Measurements from ENCODE around the gene ASTN1.
A peak's percentile ranks its signal among the peaks of the same experiment; 100 is the strongest.

Gene ASTN1

DNA sequence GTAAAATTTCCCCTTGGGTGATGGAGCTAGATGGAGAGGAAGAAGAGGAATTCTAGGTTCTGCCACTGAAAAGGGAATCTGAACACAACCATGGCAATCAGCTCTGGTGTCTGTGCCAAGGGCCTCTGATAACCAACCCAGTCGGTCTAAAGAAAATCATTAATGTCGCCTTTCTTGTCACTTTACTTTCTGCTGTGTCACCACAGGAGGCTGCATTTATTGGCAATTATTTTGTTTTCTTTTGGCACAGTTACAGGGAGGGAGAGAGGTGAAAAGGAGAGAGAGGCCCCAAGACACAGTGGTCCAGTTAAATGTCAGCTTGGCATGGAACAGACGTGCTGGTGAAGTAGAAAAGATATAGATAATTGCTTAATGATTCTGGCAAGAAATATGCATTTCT lies 287.0 kb downstream of the ASTN1 start:
- no peak for DNase-seq (ENCODE audit: low spot score)

DNA sequence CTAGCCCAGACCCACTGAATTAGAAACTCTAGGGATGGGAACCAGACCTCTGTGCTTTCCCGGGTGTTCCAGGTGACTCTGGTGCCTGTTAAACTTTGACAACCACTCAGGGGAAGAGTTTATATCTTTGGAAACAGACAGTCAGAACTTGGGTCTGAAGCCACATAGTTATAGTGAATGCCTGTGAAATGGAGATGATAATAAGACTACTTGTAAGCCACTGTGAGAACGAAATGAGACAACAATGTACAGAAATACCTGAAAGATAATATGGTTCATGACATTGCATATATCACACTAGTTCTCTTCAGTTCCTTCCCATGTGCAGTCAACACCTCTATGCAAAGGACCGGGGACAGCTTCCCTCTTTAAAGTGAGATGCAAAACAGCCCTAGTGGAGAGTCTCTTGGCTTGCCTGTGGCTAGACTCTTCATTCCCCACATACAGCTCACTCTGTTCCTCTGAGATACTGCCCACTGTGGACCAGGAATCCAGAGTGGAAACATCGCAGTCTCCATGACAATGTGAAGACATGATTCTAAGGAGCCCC lies 287.5 kb downstream of the ASTN1 start:
- peak; percentile 10 for DNase-seq (ENCODE audit: low spot score)

DNA sequence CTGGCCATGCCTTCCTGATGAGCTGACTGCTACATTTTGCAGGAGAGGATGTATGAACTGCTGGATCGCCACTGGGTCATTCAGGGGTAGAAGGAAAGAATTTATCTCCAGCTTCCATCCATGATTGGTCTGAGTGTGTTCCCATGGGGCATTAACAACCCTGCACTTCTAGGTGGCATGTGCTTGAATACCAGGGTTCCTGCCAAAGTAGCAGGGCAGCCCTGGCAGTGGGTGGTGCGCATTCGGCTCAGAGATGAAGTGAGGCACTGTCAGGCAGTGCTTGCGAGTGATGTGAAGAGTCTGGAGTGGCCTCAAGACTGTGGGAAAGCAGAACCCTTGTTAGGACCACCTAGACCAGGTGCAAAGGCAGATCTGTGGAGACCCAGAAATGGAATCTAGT lies 294.9 kb downstream of the ASTN1 start:
- no peak for DNase-seq (ENCODE audit: low spot score)

DNA sequence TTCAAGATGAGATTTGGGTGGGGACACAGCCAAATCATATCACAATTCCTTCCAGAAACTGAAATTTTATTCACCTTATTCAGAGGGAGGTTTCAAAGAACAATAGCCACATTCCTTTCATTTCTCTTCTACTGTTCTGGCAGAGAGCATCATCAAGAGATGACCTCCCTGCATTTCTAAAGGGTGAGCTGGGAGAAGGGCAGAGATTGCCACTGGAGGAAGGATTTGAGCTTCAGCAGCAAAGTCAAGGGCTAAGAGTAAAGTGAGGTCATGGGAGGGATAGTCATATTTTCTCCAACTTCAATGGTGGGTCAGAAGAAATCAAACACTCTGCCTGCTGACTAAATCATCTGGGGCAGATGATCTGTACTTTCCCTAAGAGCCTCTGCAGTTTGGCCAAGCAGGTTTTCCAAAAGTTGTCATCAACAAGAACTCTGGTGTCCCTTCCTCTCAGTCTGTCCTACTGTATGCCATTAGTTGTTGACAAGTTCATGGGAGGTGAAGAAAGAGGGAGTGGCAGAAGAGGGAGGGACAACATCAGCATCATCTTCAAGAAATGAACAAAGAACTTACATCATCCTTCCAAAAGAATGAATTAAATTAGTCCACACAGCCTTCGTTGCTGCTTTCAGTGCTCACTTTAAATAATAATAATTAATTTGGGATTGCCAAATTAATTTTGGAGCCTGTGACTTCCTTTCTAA lies 298.3 kb downstream of the ASTN1 start:
- no peak for DNase-seq (ENCODE audit: low spot score)

DNA sequence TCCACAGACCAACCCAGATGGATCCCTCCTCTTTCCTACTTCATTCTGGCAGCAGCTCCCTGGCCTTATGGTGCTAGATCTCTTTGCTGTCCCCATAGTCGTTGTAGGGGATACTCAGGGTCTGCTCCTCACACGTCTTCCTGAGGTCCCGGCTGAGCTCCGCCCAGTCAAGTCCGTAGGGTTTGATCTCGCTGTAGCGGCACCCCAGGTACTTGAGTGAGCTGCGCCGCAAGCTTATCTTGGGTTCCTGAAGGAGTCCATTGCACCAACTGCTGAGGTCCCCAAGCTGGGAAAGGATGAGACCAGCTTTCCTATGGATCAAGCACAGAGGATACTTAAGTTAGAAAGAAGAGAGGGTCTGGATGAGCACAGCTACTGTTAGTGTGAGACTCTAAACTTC lies 300.3 kb downstream of the ASTN1 start:
- no peak for DNase-seq (ENCODE audit: low spot score)

DNA sequence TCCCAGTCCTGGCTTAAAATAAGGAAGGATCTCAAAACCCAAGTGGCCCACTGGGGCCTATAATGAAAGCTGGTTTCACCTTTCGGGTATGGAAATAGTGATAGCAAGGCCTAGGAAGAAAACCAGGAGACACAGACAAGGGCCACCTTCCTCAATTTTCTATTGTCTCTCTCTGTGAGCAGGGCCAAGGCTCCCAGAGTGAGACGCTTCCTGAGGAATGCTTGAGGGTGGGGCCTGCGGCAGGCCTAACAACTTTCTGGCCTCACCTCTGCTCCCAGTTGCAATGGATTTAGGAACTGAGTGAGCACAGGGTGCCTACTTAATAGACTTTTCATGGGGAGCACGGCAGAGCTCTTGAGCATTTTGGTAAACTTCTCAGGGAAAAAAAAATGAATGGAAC lies 300.9 kb downstream of the ASTN1 start:
- DNase-seq (ENCODE audit: low spot score) = no peak

DNA sequence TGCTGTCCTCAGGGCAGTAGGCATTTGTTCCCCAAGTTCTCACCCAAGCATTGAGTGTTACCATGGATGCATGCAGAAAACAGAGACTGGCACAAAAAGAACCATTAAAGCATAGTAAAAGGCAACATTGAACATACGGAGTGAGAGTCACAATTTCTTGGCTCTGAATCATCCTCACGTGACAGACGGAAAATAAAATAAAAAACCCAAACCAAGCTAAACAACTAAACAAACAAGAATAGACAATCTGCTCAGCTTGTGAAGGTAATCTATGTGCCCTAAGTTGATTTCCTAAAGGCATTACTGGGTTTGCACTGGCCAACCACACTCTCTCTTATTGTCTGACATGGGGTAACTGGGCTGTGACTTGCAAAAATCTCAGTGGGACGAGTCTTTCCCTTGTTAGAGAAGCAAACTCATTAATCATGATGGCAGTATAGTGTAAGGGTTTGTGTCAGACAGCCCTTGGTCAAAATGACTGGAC lies 306.0 kb downstream of the ASTN1 start:
- DNase-seq (ENCODE audit: low spot score) = no peak

DNA sequence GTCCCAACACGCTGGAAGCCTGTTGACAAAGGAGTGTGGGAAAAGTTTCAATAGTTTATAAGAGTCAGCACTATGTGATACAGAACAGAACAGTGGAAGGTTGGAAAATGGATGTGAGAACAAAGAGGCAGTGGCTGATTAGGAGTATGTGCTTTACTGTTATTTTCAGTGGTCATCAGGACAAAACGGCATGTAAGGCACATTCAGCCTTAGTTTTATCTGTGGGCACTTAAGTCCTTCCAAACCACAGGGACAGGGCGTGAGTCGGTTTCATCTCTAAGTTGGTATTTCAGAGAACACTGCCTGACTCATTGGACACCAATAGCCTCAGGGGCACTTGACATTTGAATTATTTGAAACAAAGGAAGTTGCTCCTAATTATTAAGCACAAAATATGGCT lies 306.9 kb downstream of the ASTN1 start:
- no peak for DNase-seq (ENCODE audit: low spot score)

DNA sequence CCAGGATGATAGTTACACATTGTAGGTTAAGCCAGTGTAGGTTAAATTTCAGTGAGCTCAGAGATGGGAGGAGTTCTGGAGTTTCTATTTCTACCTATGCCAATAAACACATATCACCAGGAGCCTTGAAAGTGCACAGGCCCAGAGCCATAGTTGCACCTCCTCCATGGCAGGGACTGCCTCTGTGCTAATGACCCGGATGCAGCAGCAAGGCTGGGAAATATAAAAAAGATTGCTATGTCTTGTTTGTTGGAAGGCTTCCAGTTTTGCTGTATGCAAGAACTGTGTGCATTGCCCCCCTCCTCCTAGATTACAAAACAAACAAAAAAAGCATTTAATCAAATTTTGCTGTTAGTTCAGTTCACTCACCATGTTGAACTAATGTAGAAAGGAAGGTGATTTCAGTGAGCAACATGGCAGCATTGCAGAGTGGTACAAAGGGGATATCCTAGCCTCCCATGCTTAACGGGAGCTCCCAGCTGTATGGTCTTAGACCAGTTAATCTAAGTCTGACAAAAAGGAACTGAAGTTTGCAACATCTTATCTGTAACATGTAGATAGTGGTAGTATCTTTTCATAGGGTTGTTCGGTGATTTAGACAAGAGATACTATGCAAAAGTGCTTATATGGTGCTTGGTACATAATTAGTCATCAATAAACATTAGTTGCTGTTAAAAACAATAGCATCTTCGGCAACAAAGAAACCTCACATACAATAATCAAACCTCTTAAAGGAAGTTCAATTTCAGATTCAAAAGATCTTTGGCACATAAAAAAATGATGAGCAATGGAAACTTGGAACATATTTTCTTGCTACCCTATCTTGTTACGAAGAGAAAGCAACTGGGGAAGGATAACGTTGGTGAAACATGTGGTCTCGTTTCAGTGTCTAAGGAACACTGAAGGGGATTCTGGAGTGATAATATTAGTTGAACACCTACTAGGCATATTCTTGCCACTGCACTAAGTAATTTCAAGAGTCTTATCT lies 309.5 kb downstream of the ASTN1 start:
- no peak for DNase-seq (ENCODE audit: low spot score)

DNA sequence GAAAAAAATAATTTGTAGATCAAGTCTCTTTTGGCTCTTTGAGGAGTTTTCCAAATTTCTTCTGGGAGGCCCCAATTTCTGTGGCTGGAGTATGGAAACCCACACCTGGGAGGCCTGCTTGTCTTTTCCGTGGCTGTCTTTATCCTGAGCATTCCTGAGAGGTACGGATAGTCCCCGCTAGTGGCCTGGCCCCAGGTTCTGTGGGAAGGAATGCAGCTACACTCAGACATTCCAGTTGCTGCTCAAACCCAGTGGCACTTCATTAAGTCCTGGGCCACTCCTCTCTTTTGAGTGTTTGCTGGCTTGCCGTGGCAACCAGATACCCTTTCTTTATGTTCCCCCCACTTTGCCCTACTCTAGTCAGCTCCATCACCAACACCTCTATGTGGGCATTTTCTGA lies 310.4 kb downstream of the ASTN1 start:
- no peak for DNase-seq (ENCODE audit: low spot score)

DNA sequence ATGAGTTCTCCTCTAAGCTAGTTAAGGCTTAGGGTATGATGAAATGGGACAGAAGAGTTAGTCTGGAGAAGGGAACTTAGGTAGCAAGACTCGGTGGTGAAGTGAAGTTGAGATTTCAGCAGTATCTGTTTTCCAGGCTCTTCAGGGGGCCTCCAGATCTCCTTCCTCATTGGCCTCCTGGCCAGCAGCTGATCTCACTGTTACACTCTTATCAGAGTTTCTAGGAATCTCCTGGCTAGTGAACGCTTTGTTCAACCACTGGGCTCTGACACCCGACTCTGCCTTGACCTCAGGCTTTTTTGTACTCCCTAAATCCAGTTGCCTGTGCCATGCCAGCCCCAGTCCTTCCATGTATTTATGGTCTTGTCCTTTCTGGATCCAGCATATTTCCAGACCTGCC lies 311.0 kb downstream of the ASTN1 start:
- DNase-seq (ENCODE audit: low spot score) = no peak

DNA sequence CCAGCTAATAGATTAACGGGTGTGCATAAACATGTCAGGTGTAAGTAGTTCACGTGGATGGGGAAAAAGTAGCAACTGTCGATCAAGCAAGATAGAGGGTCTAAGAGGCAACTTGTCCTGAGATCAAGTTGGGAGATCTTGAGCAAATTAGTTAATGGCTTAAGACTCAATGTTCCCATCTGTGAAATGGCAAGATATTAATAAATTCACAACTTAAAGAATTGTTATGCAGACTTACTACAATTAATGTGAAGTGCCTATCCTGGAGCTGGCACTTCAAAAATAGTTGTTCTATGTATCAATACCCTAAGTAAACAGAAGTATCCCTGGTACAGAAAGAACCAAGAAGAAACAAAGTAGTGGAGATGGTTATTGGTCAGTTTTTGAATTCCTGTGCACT lies 312.4 kb downstream of the ASTN1 start:
- no peak for DNase-seq (ENCODE audit: low spot score)

DNA sequence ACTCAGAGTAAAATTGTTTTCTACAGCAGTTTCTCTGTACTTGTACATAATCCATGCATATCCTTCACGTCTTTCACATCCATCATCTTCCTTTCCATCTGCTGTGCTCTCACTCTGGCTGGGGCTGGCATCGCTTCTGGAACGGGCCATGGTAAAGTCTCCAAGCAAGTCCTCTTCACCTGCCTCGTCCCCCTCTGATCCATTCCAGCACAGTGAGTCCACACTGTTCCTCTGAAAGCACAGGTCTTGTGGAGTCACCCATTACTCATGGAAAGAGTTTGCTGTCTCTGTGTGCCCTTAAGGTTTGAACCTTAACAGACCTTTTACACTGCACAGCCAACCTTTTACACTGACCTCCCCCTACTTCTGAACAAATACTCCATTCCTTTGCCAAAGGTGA lies 313.6 kb downstream of the ASTN1 start:
- DNase-seq (ENCODE audit: low spot score) = no peak

DNA sequence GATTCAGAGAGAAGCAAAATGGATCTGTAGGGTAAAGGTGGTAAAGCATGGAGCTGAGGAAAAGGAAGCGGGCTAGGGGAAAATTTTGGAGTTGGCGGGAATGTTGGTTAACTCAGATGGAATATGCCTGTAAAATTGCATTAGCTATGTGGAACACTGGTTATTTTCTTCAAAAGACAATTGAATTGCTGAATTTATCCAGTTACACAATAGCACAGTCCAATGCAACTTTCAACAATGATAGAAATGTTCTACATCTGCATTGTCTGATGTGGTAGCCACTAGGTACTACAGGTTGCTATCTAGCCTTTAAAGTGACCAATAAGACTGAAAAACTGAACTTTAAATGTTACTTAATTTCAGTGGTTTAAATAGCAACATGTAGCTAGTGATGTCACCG lies 315.2 kb downstream of the ASTN1 start:
- no peak for DNase-seq (ENCODE audit: low spot score)

DNA sequence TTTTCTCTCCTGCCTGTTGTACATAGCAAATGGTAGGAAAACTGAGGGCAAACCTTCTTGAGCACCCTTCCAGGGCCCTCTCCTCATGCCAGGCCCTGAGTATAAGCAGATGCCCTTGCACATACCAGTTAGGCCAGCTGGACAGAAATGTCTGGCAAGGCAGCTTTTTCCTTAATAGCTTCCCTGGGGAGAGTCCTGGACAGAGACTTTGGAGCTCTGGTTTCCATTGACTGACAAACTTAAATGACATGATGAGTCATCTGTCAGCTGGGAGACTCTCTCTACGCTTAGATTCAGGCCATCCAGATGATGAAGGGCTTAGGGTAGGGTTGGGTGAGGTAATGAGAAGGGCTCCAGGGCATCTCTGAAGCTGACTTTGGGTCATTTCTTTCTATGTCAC lies 317.5 kb downstream of the ASTN1 start:
- DNase-seq (ENCODE audit: low spot score) = no peak

DNA sequence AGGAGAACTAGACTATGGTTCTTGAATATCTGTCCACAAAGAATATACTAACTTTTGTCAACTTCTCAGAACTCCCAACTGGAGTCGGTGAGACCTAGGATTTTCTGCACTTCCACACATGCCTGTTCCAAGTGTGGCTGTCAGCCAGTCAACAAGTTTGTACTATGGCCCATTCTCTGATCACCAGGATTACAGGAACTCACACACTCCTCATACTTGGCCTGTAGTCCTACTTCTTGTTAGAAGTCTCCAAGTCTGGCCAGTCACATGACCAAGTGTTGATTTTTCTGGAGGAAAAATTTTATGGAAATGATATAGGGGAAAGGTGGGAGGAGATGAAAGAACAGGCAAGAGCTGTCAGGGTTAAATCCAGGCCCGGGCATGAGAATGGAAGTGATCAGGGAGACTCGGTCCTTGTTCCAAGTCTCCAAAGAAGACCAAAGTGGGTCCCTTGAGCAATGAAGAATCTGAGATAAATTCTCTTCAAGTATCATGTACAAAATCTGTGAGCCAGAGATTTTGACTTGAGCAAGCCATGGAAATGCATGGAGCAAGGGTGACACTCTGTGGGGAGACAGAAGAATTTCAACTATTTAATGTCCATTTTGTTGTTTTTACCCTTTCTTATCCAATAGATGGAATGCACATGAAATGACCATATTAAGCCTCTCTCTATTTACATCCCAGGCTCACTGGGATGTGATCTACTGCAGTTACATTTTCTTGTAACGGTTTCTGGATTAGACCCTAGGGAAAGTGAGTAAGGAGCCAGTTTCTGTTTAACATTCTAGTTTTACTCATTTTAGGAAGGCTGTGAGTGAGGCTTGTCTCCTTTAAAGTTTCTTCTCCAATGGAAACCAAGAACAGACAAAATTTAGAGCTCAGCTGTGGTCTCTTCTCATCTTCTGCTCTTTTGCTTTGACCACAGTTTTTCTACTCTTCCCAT lies 320.9 kb downstream of the ASTN1 start:
- no peak for DNase-seq (ENCODE audit: low spot score)

DNA sequence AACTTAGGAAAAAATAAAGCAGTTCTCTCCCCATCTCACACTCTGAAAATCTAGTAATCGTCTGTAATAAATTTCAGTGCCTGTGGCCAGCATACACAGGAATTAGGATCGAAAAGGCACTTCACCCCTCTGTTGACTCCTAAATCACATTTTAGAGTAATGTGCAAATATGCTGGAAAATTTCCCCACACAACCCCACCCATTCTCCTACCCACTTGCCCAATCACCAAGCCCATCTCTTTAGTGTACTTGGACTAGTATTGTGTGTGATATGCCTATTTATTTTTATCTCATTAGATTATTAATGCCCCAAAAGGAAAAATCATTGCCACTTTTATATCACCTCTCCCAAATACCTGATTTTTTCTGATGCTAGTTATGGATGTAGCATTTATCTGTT lies 323.3 kb downstream of the ASTN1 start:
- DNase-seq (ENCODE audit: low spot score) = no peak

DNA sequence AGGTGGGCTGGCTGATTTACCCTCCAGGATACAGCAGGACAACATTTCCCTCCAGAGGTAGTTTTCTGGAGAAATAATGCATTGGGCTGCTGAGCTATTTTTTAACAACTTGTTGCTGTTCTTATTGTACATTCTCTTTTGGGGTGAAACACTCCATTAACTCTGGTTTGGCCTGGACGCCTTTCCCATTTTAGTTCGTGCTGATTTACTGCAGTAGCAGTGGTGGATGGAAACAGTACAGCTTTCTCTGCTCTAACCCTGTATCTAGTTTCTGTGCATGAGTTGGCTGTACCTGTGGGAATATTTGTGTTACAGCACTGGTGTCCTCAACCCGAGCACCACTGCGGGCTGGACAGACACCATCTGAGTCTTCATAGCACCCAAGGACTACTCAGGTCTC lies 325.3 kb downstream of the ASTN1 start:
- no peak for DNase-seq (ENCODE audit: low spot score)

DNA sequence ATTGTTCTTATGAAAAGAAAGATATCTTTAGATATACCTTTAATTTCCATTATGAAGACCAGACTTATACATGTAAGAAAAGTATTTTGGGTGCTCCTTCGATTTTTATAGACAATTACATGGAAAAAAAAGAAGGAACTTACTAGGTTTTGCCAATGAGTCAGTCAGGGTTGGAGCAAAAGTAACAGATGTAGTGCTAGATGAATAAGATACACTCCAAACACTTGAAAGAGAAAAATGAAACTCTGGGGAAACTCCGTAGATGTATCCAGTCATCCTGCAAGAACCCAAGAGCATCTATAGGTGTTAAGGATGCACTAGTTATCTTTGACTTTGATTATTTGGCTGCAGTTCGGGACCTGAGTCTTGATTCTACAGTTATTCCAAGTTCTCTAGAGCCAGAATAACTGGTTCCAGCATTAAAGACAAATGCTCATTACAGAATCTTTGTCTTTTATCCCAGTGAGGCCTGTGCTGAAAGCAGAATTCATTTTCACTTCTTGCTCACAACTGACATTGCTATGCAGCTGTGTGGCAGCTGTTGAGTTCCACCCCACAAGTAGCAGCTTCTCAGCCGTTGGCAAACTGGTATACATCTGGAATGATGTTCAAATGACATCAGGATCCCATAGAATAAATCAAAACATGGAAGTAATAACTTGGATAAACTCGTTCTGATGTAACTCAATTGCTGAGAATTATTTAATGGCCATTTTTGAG lies 326.1 kb downstream of the ASTN1 start:
- no peak for DNase-seq (ENCODE audit: low spot score)

DNA sequence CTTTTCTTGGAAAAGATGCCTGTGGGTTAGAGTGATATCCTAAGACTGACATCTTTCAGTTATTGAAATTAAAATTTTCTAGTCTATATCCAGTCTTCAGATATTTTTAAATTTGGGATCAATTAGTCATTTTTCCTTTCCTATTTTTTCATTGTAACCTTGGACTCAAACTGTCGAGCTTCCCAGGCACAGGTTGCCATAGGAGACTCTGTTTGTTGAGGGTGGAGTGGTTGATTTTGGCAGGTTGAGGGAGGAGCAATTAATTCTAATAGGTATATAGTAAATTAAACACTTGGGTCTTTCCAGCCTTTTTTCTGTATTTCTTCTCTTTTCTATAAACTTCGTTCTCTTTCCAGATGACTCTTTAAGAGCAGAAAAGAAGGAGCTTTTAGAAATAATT lies 326.8 kb downstream of the ASTN1 start:
- no peak for DNase-seq (ENCODE audit: low spot score)

DNA sequence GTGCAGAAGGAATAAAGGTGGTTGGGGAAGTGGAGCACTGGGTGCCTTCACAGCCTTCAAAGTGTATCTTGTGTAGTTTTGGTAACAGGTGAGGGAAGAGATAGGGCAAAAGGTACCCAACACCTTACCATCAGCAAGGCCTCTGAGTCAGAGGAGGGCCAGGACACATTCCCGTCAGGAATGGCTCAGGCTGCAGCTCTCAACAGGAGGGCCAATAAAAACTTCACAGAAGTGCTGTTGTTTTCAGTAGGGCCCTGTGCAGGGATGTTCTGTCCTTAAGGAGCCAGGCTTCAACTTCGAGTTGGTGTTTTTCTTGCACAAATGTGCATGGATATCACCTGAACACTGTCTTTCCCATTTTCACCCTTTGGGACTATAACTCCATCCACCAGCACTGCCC lies 333.4 kb downstream of the ASTN1 start:
- no peak for DNase-seq (ENCODE audit: low spot score)

Measured in germinal center (tissue), 1 donor.